Measurements from ENCODE around the gene SNED1.

GRCh38 chr2:241095594-241096290 is 97.3 kb downstream of the SNED1 start:
- TF ChIP-seq CTCF (IDR thresholded peaks at IDR 0.05) (no peak), EP300 (IDR thresholded peaks at IDR 0.05) (no peak), POLR2A (IDR thresholded peaks at IDR 0.05) (no peak), POLR2AphosphoS5 (IDR thresholded peaks at IDR 0.05) (no peak)

All from suprapubic skin (tissue), 4 donors.